Spleen (tissue), 7 donors: ENCODE measurements around the gene NKG7.

Source experiments
- CTCF ChIP-seq, 11 experiments: fragments of 200-600 bp in 7 of 11; fragments of 450-650 bp in 4 of 11; sonication (generic) in 4 of 11; IDR thresholded peaks in 8 of 11; conservative IDR thresholded peaks in 3 of 11; 1 replicate in 7 of 11; 2 replicates in 4 of 11; pipeline versions ENCODE4 v1.4.0 to v1.8.0; 2016 to 2021; ENCODE audit warnings: antibody characterized with exemption in 11 of 11, inconsistent platforms in 4 of 11, mild to moderate bottlenecking in 1 of 11
- POLR2A ChIP-seq, 3 donors: fragments of 450-650 bp; IDR thresholded peaks; one replicate each; pipeline ENCODE4 v1.5.1; 2017; ENCODE audit warnings: antibody characterized with exemption in 3 of 3, mild to moderate bottlenecking in 1 of 3
- POLR2AphosphoS5 ChIP-seq, 3 donors: sonication (generic); formaldehyde crosslinking; IDR thresholded peaks; one replicate each; pipeline ENCODE4 v1.5.1; 2017; ENCODE audit warnings: antibody characterized with exemption in 3 of 3
- donor health status: DM: no; HTN: no; CAD: no; lungs with moderate emphysema.
- donor health status: DM: no; HTN: no; CAD: no.
- donor health status: DM: no; HTN: no; CAD: no.

GRCh38 chr19:51375504-51376221 lies 3.2 kb upstream of the NKG7 start:
- no peak for TF ChIP-seq POLR2A (IDR thresholded peaks at IDR 0.05)
- TF ChIP-seq CTCF (IDR thresholded peaks at IDR 0.05 in 8 of 11, conservative IDR thresholded peaks at IDR 0.05 in 3 of 11), result no peak
- no peak for TF ChIP-seq POLR2AphosphoS5 (IDR thresholded peaks at IDR 0.05)
